K562 (cell line): ENCODE data around the gene MAGI1. TPM values are rescaled to one million over a fixed set of nuclear protein-coding genes. Genes with fewer than 3 reads are reported as not detected.
A peak's percentile ranks its signal among the peaks of the same experiment; 100 is the strongest.

Source experiments
- ATAC-seq: fragments of 200-7000 bp; cut with Tn5 transposase; 3 replicates; pipeline ENCODE4 v1.9.1; 2020; ENCODE audit warnings: moderate library complexity
- BruUV-seq: library from RNA; stranded (reverse); fragments of 400-500 nt; replicated peaks from 2 replicates; lab custom pipeline; 2021; lab: Mats Ljungman, UMichigan
- CTCF ChIA-PET: fragments of 300-600 bp; formaldehyde crosslinking; extraction: SDS; loops from one replicate; lab custom pipeline; 2021; ENCODE audit warnings: low intra/inter-chr PET ratio; lab: Yijun Ruan, JAX
- POLR2A ChIA-PET: fragments of 300-600, 350-650 bp; sonication (Branson Sonifier 250); formaldehyde crosslinking; extraction: SDS; loops from one replicate; lab custom pipeline; 2021; ENCODE audit warnings: antibody characterized with exemption, inconsistent platforms; lab: Yijun Ruan, JAX
- DNase-seq, 4 experiments: peaks; one replicate each; pipeline versions ENCODE4 v3.0.0 to v3.0.0-alpha.2; 2011 to 2018; ENCODE audit warnings: low spot score in 3 of 4, mixed read lengths in 3 of 4; ENCODE audit errors: extremely low read depth in 1 of 4
- FAIRE-seq: peaks from 2 replicates; lab custom pipeline; 2011; peaks lifted over from hg19 to GRCh38; lab: Jason Lieb, UNC
- H2AFZ ChIP-seq: 2 replicates; pipeline ENCODE4 v1.6.0; 2011; ENCODE audit warnings: low read depth, low read length, control low read depth, inconsistent platforms
- H3K27ac ChIP-seq: fragments of 200-600 bp; 3 replicates; pipeline ENCODE4 v1.8.0; 2011; ENCODE audit warnings: low read depth, mild to moderate bottlenecking, control low read depth, inconsistent platforms, low read length, moderate library complexity, mixed read lengths; ENCODE audit errors: extremely low read depth
- H3K27me3 ChIP-seq, 2 experiments: fragments of 300-600 bp in 1 of 2; 2 replicates in 1 of 2; 3 replicates in 1 of 2; pipeline versions ENCODE4 v1.6.0 to v1.8.0; 2011; ENCODE audit warnings: inconsistent platforms in 2 of 2, low read length in 2 of 2, mild to moderate bottlenecking in 1 of 2, mixed read lengths in 1 of 2, moderate library complexity in 1 of 2; ENCODE audit not compliant: control insufficient read depth in 2 of 2, insufficient read depth in 2 of 2
- H3K36me3 ChIP-seq: fragments of 300-600 bp; 3 replicates; pipeline ENCODE4 v1.8.0; 2011; ENCODE audit warnings: mild to moderate bottlenecking, low read length, inconsistent platforms; ENCODE audit not compliant: control insufficient read depth, insufficient read depth
- H3K4me1 ChIP-seq, 2 experiments: fragments of 200-600 bp in 1 of 2; replicated peaks in 1 of 2; 2 replicates in 1 of 2; 3 replicates in 1 of 2; pipeline versions ENCODE4 v1.5.1 to v1.8.0; 2011; ENCODE audit warnings: inconsistent platforms in 2 of 2, low read length in 2 of 2, mild to moderate bottlenecking in 1 of 2, mixed read lengths in 1 of 2, moderate library complexity in 1 of 2; ENCODE audit not compliant: control insufficient read depth in 2 of 2, insufficient read depth in 2 of 2
- H3K4me2 ChIP-seq: 2 replicates; pipeline ENCODE4 v1.6.1; 2011; ENCODE audit warnings: low read length, control low read depth, inconsistent platforms, mixed read lengths; ENCODE audit not compliant: insufficient read depth
- H3K4me3 ChIP-seq: fragments of 200-600 bp; sonication (generic), shearing (Covaris generic); 2 replicates; pipeline ENCODE4 v1.5.1; 2016; ENCODE audit warnings: control low read depth, inconsistent platforms
- H3K79me2 ChIP-seq: fragments of 200-600 bp; 3 replicates; pipeline ENCODE4 v1.8.0; 2011; ENCODE audit warnings: low read length, inconsistent platforms; ENCODE audit not compliant: control insufficient read depth, insufficient read depth
- H3K9ac ChIP-seq, 2 experiments: 2 replicates each; pipeline versions ENCODE4 v1.6.0 to v1.6.1; 2011; ENCODE audit warnings: low read depth in 2 of 2, low read length in 2 of 2, control low read depth in 1 of 2, inconsistent platforms in 1 of 2, mild to moderate bottlenecking in 1 of 2, mixed read lengths in 1 of 2; ENCODE audit not compliant: insufficient read depth in 1 of 2
- H3K9me1 ChIP-seq: one replicate; pipeline ENCODE4 v1.6.0; 2011; ENCODE audit warnings: inconsistent platforms, mild to moderate bottlenecking, low read length, moderate library complexity; ENCODE audit not compliant: control insufficient read depth, insufficient read depth
- H3K9me3 ChIP-seq: replicated peaks from 2 replicates; pipeline ENCODE4 v1.5.1; 2011; ENCODE audit warnings: low read depth, low read length, inconsistent platforms; ENCODE audit not compliant: control insufficient read depth, insufficient read depth
- H4K20me1 ChIP-seq: replicated peaks from 2 replicates; pipeline ENCODE4 v1.6.1; 2011; ENCODE audit warnings: low read length, inconsistent platforms, mixed read lengths; ENCODE audit not compliant: control insufficient read depth, insufficient read depth
- CBX3 ChIP-seq, 2 experiments: IDR thresholded peaks; 1 replicate in 1 of 2; 2 replicates in 1 of 2; pipeline ENCODE4 v1.6.1; 2012; ENCODE audit warnings: inconsistent platforms in 2 of 2, low read length in 2 of 2, borderline replicate concordance in 1 of 2, control low read depth in 1 of 2
- CEBPB ChIP-seq: fragments of 450-650 bp; IDR thresholded peaks from 2 replicates; pipeline ENCODE4 v1.6.1; 2016; ENCODE audit warnings: missing genetic modification characterization, missing compliant biosample characterization
- FOXA1 ChIP-seq: fragments of 450-650 bp; IDR thresholded peaks from 2 replicates; pipeline ENCODE4 v1.6.1; 2016; ENCODE audit warnings: mild to moderate bottlenecking, borderline replicate concordance
- RBM25 ChIP-seq: fragments of 200-400 bp; formaldehyde crosslinking; IDR thresholded peaks from 2 replicates; pipeline ENCODE4 v1.6.1; 2018; ENCODE audit warnings: low read length, low read depth, moderate library complexity; ENCODE audit not compliant: severe bottlenecking
- SIX5 ChIP-seq, 2 experiments: IDR thresholded peaks; 2 replicates each; pipeline ENCODE4 v1.6.1; 2011; ENCODE audit warnings: low read length in 2 of 2, borderline replicate concordance in 1 of 2, low read depth in 1 of 2, mild to moderate bottlenecking in 1 of 2, moderate library complexity in 1 of 2; ENCODE audit not compliant: insufficient read depth in 1 of 2
- TRIM24 ChIP-seq, 2 experiments: fragments of 450-650 bp; IDR thresholded peaks; 2 replicates each; pipeline ENCODE4 v1.6.1; 2016
- in situ Hi-C: fragments of 300-500 bp; cut with MboI; formaldehyde crosslinking; loops from 4 replicates; pipeline ENCODE4 v1.15.0; 2018; ENCODE audit warnings: inconsistent platforms, mixed read lengths
- intact Hi-C: fragments of 100-400 bp; cut with micrococcal nuclease; formaldehyde crosslinking; loops from 2 replicates; pipeline ENCODE4 v1.14.2; 2022
- polyA plus RNA-seq, 8 experiments: library from polyadenylated mRNA; depleted of rRNA in 4 of 8; stranded (reverse) in 5 of 8; unstranded in 3 of 8; fragments of >200 nt; fragmentation: Nextera tagmentation in 2 of 8; fragmentation: Illumina TruSeq in 1 of 8; extraction: Ambion mirVana in 2 of 8; extraction: Trizol in 1 of 8; gene quantifications; 2 replicates each; pipeline versions ENCODE4 v1.2.1 to v1.2.3, GENCODE V29; 2011 to 2014; ENCODE audit warnings: inconsistent platforms in 1 of 8, missing spikeins in 1 of 8
- total RNA-seq, 7 experiments: library from RNA; depleted of rRNA in 6 of 7; stranded (reverse); fragments of >200 nt in 6 of 7; fragmentation: Illumina TruSeq in 2 of 7; extraction: Trizol in 2 of 7; gene quantifications; 2 replicates each; pipeline versions ENCODE4 v1.2.1 to v1.2.3, GENCODE V29; 2011 to 2021; ENCODE audit warnings: low replicate concordance in 1 of 7
- TF ChIP-seq, protein P1 (sequence below): fragments of 450-650 bp; formaldehyde crosslinking; IDR thresholded peaks from 2 replicates; pipeline ENCODE4 v1.4.0; 2022; ENCODE audit warnings: mild to moderate bottlenecking, moderate library complexity

MAGI1 gene
- total and polyA plus RNA-seq, 9 of the 15 experiments (the other 6 are each of a cell fraction or from before 2014, with no cell fraction given): 7.8 to 59.4 (median 43.2) TPM

DNA sequence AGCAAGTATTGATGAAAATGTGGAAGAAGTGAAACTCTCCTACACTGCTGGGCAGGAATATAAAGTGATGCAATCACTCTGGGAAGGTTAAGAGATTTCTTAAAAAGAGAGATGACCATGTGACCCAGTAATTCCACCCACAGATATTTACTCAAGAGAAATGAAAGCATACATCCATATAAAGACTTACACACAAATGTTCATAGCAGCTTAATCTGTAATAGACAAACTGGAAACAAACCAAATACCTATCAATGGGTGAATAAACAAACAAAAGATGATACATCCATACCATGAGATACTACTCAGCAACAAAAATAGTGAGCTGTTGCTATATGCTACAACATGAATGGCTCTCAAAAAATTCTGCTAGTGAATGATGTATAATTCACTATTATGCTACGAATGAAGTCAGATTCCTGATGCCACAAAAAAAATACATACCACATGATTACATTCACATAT is 463.3 kb downstream of the MAGI1 start (continued):
- TF ChIP-seq, protein P1, sequence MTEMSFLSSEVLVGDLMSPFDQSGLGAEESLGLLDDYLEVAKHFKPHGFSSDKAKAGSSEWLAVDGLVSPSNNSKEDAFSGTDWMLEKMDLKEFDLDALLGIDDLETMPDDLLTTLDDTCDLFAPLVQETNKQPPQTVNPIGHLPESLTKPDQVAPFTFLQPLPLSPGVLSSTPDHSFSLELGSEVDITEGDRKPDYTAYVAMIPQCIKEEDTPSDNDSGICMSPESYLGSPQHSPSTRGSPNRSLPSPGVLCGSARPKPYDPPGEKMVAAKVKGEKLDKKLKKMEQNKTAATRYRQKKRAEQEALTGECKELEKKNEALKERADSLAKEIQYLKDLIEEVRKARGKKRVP: peak; percentile 83

DNA sequence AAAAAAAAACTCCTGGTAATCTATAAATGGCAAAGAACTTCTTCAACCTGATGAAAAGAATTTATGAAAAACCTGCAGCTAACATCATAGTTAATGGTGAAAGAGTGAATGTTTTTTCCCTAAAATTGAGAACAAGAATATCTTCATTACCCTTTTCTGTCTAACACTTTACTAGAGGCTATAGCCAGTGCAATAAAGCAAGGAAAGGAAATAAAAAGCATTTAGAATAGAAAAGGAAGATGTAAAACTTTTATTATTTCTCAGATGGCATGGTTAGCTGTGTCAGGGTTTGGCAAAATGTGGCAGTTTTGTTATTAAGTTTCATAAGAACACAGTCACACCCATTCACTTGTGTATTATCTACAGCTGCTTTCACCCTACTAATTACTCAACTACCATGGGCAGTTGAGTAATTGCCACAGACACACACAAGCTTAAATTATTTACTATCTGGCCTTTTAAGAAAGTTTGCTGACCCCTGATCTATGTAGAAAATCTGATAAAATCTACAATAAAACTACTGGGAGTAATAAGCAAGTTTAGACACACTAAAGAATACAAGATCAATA is 465.1 kb downstream of the MAGI1 start:
- H3K9me3 ChIP-seq: no peaks in the 10 kb centered on the region; the same call in 1 of the 2 replicates
- POLR2A ChIA-PET: no interaction called here
- intact Hi-C loops: no loop called here

More for the DNA sequence above, 465.1 kb downstream of the MAGI1 start:
- in situ Hi-C loops: no loop called here
- TF ChIP-seq RBM25 (peak; percentile 68), SIX5 (IDR thresholded peaks at IDR 0.05; ENCODE audit: borderline replicate concordance in 1 of 2, insufficient read depth in 1 of 2, low read depth in 1 of 2, low read length in 2 of 2) (no peak), FOXA1 (no peak), TRIM24 (IDR thresholded peaks at IDR 0.05) (0 out of 4 replicates have a peak, but pooled peaks of 1 of the 2 experiments have one; percentile 25), CEBPB (tag) (peak; percentile 29; the same call in 1 of the 2 replicates), CBX3 (IDR thresholded peaks at IDR 0.05; ENCODE audit: borderline replicate concordance in 1 of 2, low read length in 2 of 2) (peak in 1 of 2 experiments; percentile 67; a peak in 1 of 3 replicates)
- no peak for ATAC-seq
- FAIRE-seq: no peak
- Histone ChIP-seq H4K20me1 (no peaks in the 10 kb centered on the region), H3K27ac (no peak overlapping the region), H3K36me3 (no peaks in the 10 kb centered on the region), H3K79me2 (peaks cover 87% of the 10 kb centered on the region), H3K4me2 (no peak overlapping the region), H3K9ac (no peak overlapping the region), H3K4me1 (peaks cover 0 to 16% of the 10 kb centered on the region in 2 experiments; a peak in 2 of 5 replicates), H3K27me3 (no peaks in the 10 kb centered on the region), H3K9me1 (no peaks in the 10 kb centered on the region), H3K4me3 (no peak overlapping the region), H2AFZ (no peak overlapping the region)
- DNase-seq: no peak
- no TSS peak for BruUV-seq
- CTCF ChIA-PET: no interaction called here
